ENCODE data around the gene SIRT1.

DNA sequence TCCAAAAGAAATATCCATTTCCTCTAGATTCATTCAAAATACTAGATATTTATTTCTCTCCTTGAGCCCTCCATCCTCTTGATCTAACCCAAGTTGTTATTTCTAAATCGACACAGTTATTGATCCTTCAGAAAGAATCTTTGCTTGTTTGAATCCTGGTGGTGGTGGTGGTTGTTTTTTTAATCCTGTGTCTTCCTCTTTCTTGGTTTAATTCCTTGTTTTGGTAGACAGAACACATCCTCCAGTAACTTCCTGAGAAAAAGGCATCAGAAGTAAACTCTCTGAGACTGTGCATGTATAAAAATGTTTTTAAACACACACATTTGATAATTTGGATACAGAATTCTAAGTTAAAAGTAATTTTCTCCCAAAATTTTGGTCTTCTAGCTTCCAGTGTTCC, 49.9 kb downstream of the SIRT1 start:
- TF ChIP-seq POLR2AphosphoS5 (IDR thresholded peaks at IDR 0.05; ENCODE audit: low read depth, low read length) (no peak), SIN3A (IDR thresholded peaks at IDR 0.05; ENCODE audit: borderline replicate concordance, insufficient read depth, low read length) (no peak), TAF1 (IDR thresholded peaks at IDR 0.05; ENCODE audit: borderline replicate concordance, insufficient read depth, low read length) (no peak)
- TF ChIP-seq, protein P1, sequence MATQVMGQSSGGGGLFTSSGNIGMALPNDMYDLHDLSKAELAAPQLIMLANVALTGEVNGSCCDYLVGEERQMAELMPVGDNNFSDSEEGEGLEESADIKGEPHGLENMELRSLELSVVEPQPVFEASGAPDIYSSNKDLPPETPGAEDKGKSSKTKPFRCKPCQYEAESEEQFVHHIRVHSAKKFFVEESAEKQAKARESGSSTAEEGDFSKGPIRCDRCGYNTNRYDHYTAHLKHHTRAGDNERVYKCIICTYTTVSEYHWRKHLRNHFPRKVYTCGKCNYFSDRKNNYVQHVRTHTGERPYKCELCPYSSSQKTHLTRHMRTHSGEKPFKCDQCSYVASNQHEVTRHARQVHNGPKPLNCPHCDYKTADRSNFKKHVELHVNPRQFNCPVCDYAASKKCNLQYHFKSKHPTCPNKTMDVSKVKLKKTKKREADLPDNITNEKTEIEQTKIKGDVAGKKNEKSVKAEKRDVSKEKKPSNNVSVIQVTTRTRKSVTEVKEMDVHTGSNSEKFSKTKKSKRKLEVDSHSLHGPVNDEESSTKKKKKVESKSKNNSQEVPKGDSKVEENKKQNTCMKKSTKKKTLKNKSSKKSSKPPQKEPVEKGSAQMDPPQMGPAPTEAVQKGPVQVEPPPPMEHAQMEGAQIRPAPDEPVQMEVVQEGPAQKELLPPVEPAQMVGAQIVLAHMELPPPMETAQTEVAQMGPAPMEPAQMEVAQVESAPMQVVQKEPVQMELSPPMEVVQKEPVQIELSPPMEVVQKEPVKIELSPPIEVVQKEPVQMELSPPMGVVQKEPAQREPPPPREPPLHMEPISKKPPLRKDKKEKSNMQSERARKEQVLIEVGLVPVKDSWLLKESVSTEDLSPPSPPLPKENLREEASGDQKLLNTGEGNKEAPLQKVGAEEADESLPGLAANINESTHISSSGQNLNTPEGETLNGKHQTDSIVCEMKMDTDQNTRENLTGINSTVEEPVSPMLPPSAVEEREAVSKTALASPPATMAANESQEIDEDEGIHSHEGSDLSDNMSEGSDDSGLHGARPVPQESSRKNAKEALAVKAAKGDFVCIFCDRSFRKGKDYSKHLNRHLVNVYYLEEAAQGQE (IDR thresholded peaks at IDR 0.05; ENCODE audit: insufficient read depth in 1 of 2, low read depth in 2 of 2, low read length in 2 of 2) = no peak

All from PFSK-1 (cell line).